GM12878 (cell line): ENCODE data around the gene EFHD1.

ENCODE experiments used
- ASH2L ChIP-seq: fragments of 300-600, 200-600 bp; sonication (generic); IDR thresholded peaks from 2 replicates; pipeline ENCODE4 v1.6.1; 2017; ENCODE audit warnings: low read depth, mild to moderate bottlenecking, borderline replicate concordance
- NR2C1 ChIP-seq: fragments of 450-650 bp; IDR thresholded peaks from 2 replicates; pipeline ENCODE4 v1.6.1; 2017; ENCODE audit warnings: antibody characterized with exemption, mild to moderate bottlenecking, moderate library complexity
- SMAD1 ChIP-seq: fragments of 450-650 bp; IDR thresholded peaks from 2 replicates; pipeline ENCODE4 v1.6.1; 2018; ENCODE audit warnings: mild to moderate bottlenecking, low read depth; ENCODE audit not compliant: partially characterized antibody
- SREBF1 ChIP-seq: IDR thresholded peaks from 2 replicates; pipeline ENCODE4 v1.6.1; 2012; ENCODE audit warnings: mild to moderate bottlenecking, low read length
- ZNF217 ChIP-seq: fragments of 450-650 bp; IDR thresholded peaks from 2 replicates; pipeline ENCODE4 v1.6.1; 2017; ENCODE audit warnings: antibody characterized with exemption, mild to moderate bottlenecking
- TF ChIP-seq, protein P1 (sequence below): IDR thresholded peaks from 2 replicates; pipeline ENCODE4 v1.6.1; 2012; ENCODE audit warnings: mild to moderate bottlenecking, low read depth, low read length
- TF ChIP-seq, protein P2 (sequence below), 3 experiments: IDR thresholded peaks in 2 of 3; conservative IDR thresholded peaks in 1 of 3; 2 replicates each; pipeline ENCODE4 v1.5.1; 2011; ENCODE audit warnings: low read depth in 3 of 3, low read length in 3 of 3, mild to moderate bottlenecking in 3 of 3, control low read depth in 2 of 3, moderate library complexity in 2 of 3, inconsistent platforms in 1 of 3, mixed read lengths in 1 of 3; ENCODE audit not compliant: control insufficient read depth in 2 of 3, insufficient read depth in 1 of 3; ENCODE audit errors: extremely low read depth in 1 of 3

DNA sequence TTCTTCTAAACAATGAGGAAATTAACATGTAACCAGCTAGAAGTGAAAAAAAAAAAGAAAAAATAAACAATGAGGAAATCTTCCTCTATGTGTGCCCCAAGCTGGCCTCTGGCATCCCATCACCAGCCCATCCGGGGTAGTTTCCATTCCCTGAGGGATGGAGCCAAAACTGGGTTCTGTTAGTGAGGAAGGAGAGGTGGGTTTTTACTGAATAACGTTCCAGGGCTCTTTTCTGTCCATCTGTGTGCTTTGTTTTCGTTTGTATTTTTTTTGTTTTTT is 9.7 kb downstream of the EFHD1 start:
- TF ChIP-seq, protein P1, sequence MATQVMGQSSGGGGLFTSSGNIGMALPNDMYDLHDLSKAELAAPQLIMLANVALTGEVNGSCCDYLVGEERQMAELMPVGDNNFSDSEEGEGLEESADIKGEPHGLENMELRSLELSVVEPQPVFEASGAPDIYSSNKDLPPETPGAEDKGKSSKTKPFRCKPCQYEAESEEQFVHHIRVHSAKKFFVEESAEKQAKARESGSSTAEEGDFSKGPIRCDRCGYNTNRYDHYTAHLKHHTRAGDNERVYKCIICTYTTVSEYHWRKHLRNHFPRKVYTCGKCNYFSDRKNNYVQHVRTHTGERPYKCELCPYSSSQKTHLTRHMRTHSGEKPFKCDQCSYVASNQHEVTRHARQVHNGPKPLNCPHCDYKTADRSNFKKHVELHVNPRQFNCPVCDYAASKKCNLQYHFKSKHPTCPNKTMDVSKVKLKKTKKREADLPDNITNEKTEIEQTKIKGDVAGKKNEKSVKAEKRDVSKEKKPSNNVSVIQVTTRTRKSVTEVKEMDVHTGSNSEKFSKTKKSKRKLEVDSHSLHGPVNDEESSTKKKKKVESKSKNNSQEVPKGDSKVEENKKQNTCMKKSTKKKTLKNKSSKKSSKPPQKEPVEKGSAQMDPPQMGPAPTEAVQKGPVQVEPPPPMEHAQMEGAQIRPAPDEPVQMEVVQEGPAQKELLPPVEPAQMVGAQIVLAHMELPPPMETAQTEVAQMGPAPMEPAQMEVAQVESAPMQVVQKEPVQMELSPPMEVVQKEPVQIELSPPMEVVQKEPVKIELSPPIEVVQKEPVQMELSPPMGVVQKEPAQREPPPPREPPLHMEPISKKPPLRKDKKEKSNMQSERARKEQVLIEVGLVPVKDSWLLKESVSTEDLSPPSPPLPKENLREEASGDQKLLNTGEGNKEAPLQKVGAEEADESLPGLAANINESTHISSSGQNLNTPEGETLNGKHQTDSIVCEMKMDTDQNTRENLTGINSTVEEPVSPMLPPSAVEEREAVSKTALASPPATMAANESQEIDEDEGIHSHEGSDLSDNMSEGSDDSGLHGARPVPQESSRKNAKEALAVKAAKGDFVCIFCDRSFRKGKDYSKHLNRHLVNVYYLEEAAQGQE = no peak
- TF ChIP-seq SREBF1 (no peak), SMAD1 (no peak), ZNF217 (no peak), NR2C1 (no peak), ASH2L (no peak)
- TF ChIP-seq, protein P2, sequence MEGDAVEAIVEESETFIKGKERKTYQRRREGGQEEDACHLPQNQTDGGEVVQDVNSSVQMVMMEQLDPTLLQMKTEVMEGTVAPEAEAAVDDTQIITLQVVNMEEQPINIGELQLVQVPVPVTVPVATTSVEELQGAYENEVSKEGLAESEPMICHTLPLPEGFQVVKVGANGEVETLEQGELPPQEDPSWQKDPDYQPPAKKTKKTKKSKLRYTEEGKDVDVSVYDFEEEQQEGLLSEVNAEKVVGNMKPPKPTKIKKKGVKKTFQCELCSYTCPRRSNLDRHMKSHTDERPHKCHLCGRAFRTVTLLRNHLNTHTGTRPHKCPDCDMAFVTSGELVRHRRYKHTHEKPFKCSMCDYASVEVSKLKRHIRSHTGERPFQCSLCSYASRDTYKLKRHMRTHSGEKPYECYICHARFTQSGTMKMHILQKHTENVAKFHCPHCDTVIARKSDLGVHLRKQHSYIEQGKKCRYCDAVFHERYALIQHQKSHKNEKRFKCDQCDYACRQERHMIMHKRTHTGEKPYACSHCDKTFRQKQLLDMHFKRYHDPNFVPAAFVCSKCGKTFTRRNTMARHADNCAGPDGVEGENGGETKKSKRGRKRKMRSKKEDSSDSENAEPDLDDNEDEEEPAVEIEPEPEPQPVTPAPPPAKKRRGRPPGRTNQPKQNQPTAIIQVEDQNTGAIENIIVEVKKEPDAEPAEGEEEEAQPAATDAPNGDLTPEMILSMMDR (IDR thresholded peaks at IDR 0.05 in 2 of 3, conservative IDR thresholded peaks at IDR 0.05 in 1 of 3; ENCODE audit: control insufficient read depth in 2 of 3, extremely low read depth in 1 of 3, insufficient read depth in 1 of 3, low read depth in 3 of 3, low read length in 3 of 3) = no peak
